Testis (tissue), 3 donors: Measurements from ENCODE around the gene NXT1. TPM values are rescaled to one million over a fixed set of nuclear protein-coding genes. Genes with fewer than 3 reads are reported as not detected.

Experiments used
- DNase-seq: peaks from one replicate; pipeline ENCODE4 v3.0.0-alpha.2; 2019
- H3K27ac ChIP-seq, 2 donors: fragments of 200-600 bp; sonication (generic); one replicate each; pipeline ENCODE4 v1.5.1; 2019
- H3K27me3 ChIP-seq: fragments of 200-600 bp; sonication (generic); one replicate; pipeline ENCODE4 v1.5.1; 2019
- H3K36me3 ChIP-seq: fragments of 200-600 bp; sonication (generic); one replicate; pipeline ENCODE4 v1.5.1; 2017; ENCODE audit warnings: low read depth; ENCODE audit errors: missing control alignments
- H3K4me1 ChIP-seq: fragments of 200-600 bp; sonication (generic); one replicate; pipeline ENCODE4 v1.5.1; 2019
- H3K4me3 ChIP-seq, 2 donors: fragments of 200-600 bp; sonication (generic); one replicate each; pipeline ENCODE4 v1.5.1; 2017 to 2019
- H3K9me3 ChIP-seq: fragments of 200-600 bp; sonication (generic); one replicate; pipeline ENCODE4 v1.5.1; 2017
- CTCF ChIP-seq, 3 experiments: fragments of 450-650 bp in 2 of 3; fragments of 200-600 bp in 1 of 3; sonication (generic) in 1 of 3; IDR thresholded peaks; one replicate each; pipeline ENCODE4 v1.5.1; 2016 to 2019; ENCODE audit warnings: antibody characterized with exemption in 3 of 3, mild to moderate bottlenecking in 2 of 3, moderate library complexity in 1 of 3
- POLR2A ChIP-seq: fragments of 450-650 bp; IDR thresholded peaks from one replicate; pipeline ENCODE4 v1.6.1; 2017; ENCODE audit warnings: antibody characterized with exemption, mild to moderate bottlenecking, moderate library complexity
- WGBS, 2 donors: methylation state at CpG; one replicate each; pipeline ENCODE4 v1.1.5; 2018; 5-methylcytosine and 5-hydroxymethylcytosine counted together
- intact Hi-C: fragments of 100-400 bp; cut with DNase I; formaldehyde crosslinking; loops from one replicate; pipeline ENCODE4 v1.15.1; 2023; ENCODE audit warnings: low total_unique reads
- polyA plus RNA-seq: library from polyadenylated mRNA; stranded (reverse); fragments of 350-450 nt; fragmentation: Illumina TruSeq; extraction: RNeasy Lipid Tissue Mini Kit (QIAGEN cat#74804); gene quantifications from one replicate; pipeline ENCODE4 v1.2.3, GENCODE V29; 2014; ENCODE audit warnings: low read depth, low replicate concordance; ENCODE audit not compliant: insufficient read depth
- total RNA-seq, 2 donors: library from RNA; depleted of rRNA; stranded (reverse); fragments of >200 nt; gene quantifications; one replicate each; pipeline ENCODE4 v1.2.3, GENCODE V29; 2016

NXT1 gene
- total and polyA plus RNA-seq, 3 donors from 2014 or later, result 26.3 to 48.0 (median 40.3) TPM

- Histone ChIP-seq H3K27me3 (no peaks in the 10 kb centered on the region), H3K9me3 (no peaks in the 10 kb centered on the region), H3K36me3 (no peaks in the 10 kb centered on the region), H3K27ac (peak overlapping the region in 1 of 2 donors; percentile 76), H3K4me3 (no peak overlapping the region), H3K4me1 (peaks cover 33% of the 10 kb centered on the region)
- DNase-seq, result peak; percentile 73
- 49 to 66% methylated on average over 9 of the region's 9 CpGs for whole genome bisulfite sequencing, 2 donors
- no peak for TF ChIP-seq POLR2A
- intact Hi-C loops, result no loop called here
Measured at GRCh38 chr20:23315099-23315498, 35.5 kb upstream of the NXT1 start.

GRCh38 chr20:23316626-23317025, 34.0 kb upstream of the NXT1 start:
- H3K4me3 ChIP-seq, result no peak overlapping the region
- 95 to 97% methylated on average over 3 of the region's 3 CpGs for WGBS, 2 donors
- no peaks in the 10 kb centered on the region for H3K36me3 ChIP-seq
- DNase-seq, result no peak
- intact Hi-C loops, result no loop called here
- H3K27ac ChIP-seq, result peak overlapping the region in 1 of 2 donors; percentile 18
- H3K4me1 ChIP-seq, result peaks cover 33% of the 10 kb centered on the region
- TF ChIP-seq CTCF (IDR thresholded peaks at IDR 0.05) (no peak), POLR2A (no peak)
- no peaks in the 10 kb centered on the region for H3K9me3 ChIP-seq
- no peaks in the 10 kb centered on the region for H3K27me3 ChIP-seq

- WGBS, 2 donors, result 83 to 86% methylated on average over 5 of the region's 5 CpGs
- DNase-seq, result no peak
- intact Hi-C loops, result no loop called here
Measured at GRCh38 chr20:23317081-23317480, 33.5 kb upstream of the NXT1 start.

GRCh38 chr20:23318347-23318746, 32.2 kb upstream of the NXT1 start:
- H3K36me3 ChIP-seq, result no peaks in the 10 kb centered on the region
- H3K4me3 ChIP-seq, result no peak overlapping the region
- peak overlapping the region in 1 of 2 donors; percentile 31 for H3K27ac ChIP-seq
- H3K9me3 ChIP-seq, result no peaks in the 10 kb centered on the region
- H3K4me1 ChIP-seq, result peaks cover 16% of the 10 kb centered on the region
- TF ChIP-seq POLR2A, result no peak
- intact Hi-C loops, result no loop called here
- DNase-seq, result no peak
- no peaks in the 10 kb centered on the region for H3K27me3 ChIP-seq
- WGBS, 2 donors, result 50 to 67% methylated on average over 5 of the region's 5 CpGs

More at GRCh38 chr20:23317081-23317480, 33.5 kb upstream of the NXT1 start:
- no peak overlapping the region for H3K4me3 ChIP-seq
- no peaks in the 10 kb centered on the region for H3K36me3 ChIP-seq
- H3K27me3 ChIP-seq, result no peaks in the 10 kb centered on the region
- no peak for TF ChIP-seq CTCF (IDR thresholded peaks at IDR 0.05)
- no peak for TF ChIP-seq POLR2A
- H3K9me3 ChIP-seq, result no peaks in the 10 kb centered on the region
- H3K27ac ChIP-seq, result peak overlapping the region in 1 of 2 donors; percentile 20
- peaks cover 28% of the 10 kb centered on the region for H3K4me1 ChIP-seq

- no peak overlapping the region for H3K27ac ChIP-seq
- no peak overlapping the region for H3K4me3 ChIP-seq
- no peak for DNase-seq
- no peaks in the 10 kb centered on the region for H3K27me3 ChIP-seq
- H3K36me3 ChIP-seq, result no peaks in the 10 kb centered on the region
- peaks cover 5% of the 10 kb centered on the region for H3K4me1 ChIP-seq
- no peaks in the 10 kb centered on the region for H3K9me3 ChIP-seq
- WGBS, 2 donors, result 95 to 100% methylated on average over 4 to 8 of the region's 8 CpGs
- intact Hi-C loops, result no loop called here
- no peak for TF ChIP-seq POLR2A
- peak in 2 of 3 experiments; percentile 34 to 39 for TF ChIP-seq CTCF (IDR thresholded peaks at IDR 0.05)
Measured at GRCh38 chr20:23320317-23320716, 30.3 kb upstream of the NXT1 start.

GRCh38 chr20:23325107-23325506, 25.5 kb upstream of the NXT1 start:
- TF ChIP-seq POLR2A, result no peak
- no peak for TF ChIP-seq CTCF (IDR thresholded peaks at IDR 0.05)
- no peaks in the 10 kb centered on the region for H3K36me3 ChIP-seq
- H3K4me3 ChIP-seq, result no peak overlapping the region
- 63 to 73% methylated on average over 3 of the region's 3 CpGs for WGBS, 2 donors
- intact Hi-C loops, result no loop called here
- no peak overlapping the region for H3K27ac ChIP-seq
- H3K4me1 ChIP-seq, result no peaks in the 10 kb centered on the region
- no peaks in the 10 kb centered on the region for H3K9me3 ChIP-seq
- no peak for DNase-seq
- no peaks in the 10 kb centered on the region for H3K27me3 ChIP-seq
